CD14-positive monocyte (primary cell): ENCODE data around the gene PPP2R3B. TPM values are rescaled to one million over a fixed set of nuclear protein-coding genes. Genes with fewer than 3 reads are reported as not detected.
A peak's percentile ranks its signal among the peaks of the same experiment; 100 is the strongest.

ENCODE experiments used
- DNase-seq, 3 donors: peaks; one replicate each; pipeline ENCODE4 v3.0.0-alpha.2; 2011 to 2022
- H2AFZ ChIP-seq: 2 replicates; pipeline ENCODE4 v1.6.0; 2012; ENCODE audit warnings: mild to moderate bottlenecking, low read depth, low read length, inconsistent platforms; ENCODE audit not compliant: insufficient read depth, poor library complexity, severe bottlenecking
- H3K27ac ChIP-seq, 2 donors: 1 replicate in 1 of 2; 2 replicates in 1 of 2; pipeline ENCODE4 v1.5.1; 2012 to 2013; ENCODE audit warnings: low read length in 2 of 2, control low read depth in 1 of 2, inconsistent platforms in 1 of 2, low read depth in 1 of 2, mild to moderate bottlenecking in 1 of 2
- H3K27me3 ChIP-seq, 2 donors: one replicate each; pipeline versions ENCODE4 v1.6.0 to v1.6.1; 2011 to 2013; ENCODE audit warnings: low read length in 2 of 2; ENCODE audit not compliant: control insufficient read depth in 2 of 2, insufficient read depth in 2 of 2
- H3K36me3 ChIP-seq, 2 donors: replicated peaks in 1 of 2; 1 replicate in 1 of 2; 2 replicates in 1 of 2; pipeline versions ENCODE4 v1.5.1 to v1.6.1; 2012 to 2013; ENCODE audit warnings: low read length in 2 of 2, control low read depth in 1 of 2, inconsistent platforms in 1 of 2, mild to moderate bottlenecking in 1 of 2; ENCODE audit not compliant: insufficient read depth in 2 of 2, control insufficient read depth in 1 of 2
- H3K4me1 ChIP-seq, 2 donors: 1 replicate in 1 of 2; 2 replicates in 1 of 2; pipeline versions ENCODE4 v1.5.1 to v1.6.1; 2012 to 2013; ENCODE audit warnings: low read length in 2 of 2, control low read depth in 1 of 2, inconsistent platforms in 1 of 2, mild to moderate bottlenecking in 1 of 2, moderate library complexity in 1 of 2; ENCODE audit not compliant: insufficient read depth in 2 of 2, control insufficient read depth in 1 of 2
- H3K4me2 ChIP-seq: replicated peaks from 2 replicates; pipeline ENCODE3; 2012; ENCODE audit warnings: low read length, moderate library complexity, mild to moderate bottlenecking; ENCODE audit not compliant: poor library complexity, severe bottlenecking; ENCODE audit errors: extremely low read depth
- H3K4me3 ChIP-seq, 3 experiments: fragments of 200-600 bp in 1 of 3; sonication (generic) in 1 of 3; replicated peaks in 1 of 3; 1 replicate in 2 of 3; 2 replicates in 1 of 3; pipeline ENCODE4 v1.5.1; 2011 to 2013; ENCODE audit warnings: low read length in 3 of 3, mild to moderate bottlenecking in 3 of 3, control low read depth in 2 of 3, low read depth in 2 of 3, inconsistent platforms in 1 of 3, moderate library complexity in 1 of 3
- H3K79me2 ChIP-seq: 2 replicates; pipeline ENCODE4 v1.6.0; 2012; ENCODE audit warnings: mild to moderate bottlenecking, control low read depth, inconsistent platforms, low read length, moderate library complexity; ENCODE audit not compliant: insufficient read depth
- H3K9ac ChIP-seq: 2 replicates; pipeline ENCODE4 v1.6.0; 2017; ENCODE audit warnings: low read length, mild to moderate bottlenecking; ENCODE audit not compliant: insufficient read depth, poor library complexity, severe bottlenecking
- H3K9me3 ChIP-seq, 2 donors: replicated peaks in 1 of 2; 1 replicate in 1 of 2; 2 replicates in 1 of 2; pipeline versions ENCODE4 v1.5.1 to v1.6.1; 2012 to 2013; ENCODE audit warnings: low read length in 2 of 2, control low read depth in 1 of 2; ENCODE audit not compliant: control insufficient read depth in 1 of 2, insufficient read depth in 1 of 2
- H4K20me1 ChIP-seq: 2 replicates; pipeline ENCODE4 v1.6.0; 2012; ENCODE audit warnings: mild to moderate bottlenecking, low read length, control low read depth, moderate library complexity; ENCODE audit not compliant: insufficient read depth
- H3K27ac Mint-ChIP-seq, 7 donors: one replicate each; pipeline ENCODE4 v1.8.0; 2020; ENCODE audit warnings: mild to moderate bottlenecking in 7 of 7, mixed read lengths in 7 of 7, moderate library complexity in 6 of 7, inconsistent platforms in 2 of 7
- H3K27me3 Mint-ChIP-seq, 3 donors: one replicate each; pipeline ENCODE4 v1.8.0; 2021 to 2022; ENCODE audit warnings: low read depth in 3 of 3, mild to moderate bottlenecking in 3 of 3, mixed read lengths in 3 of 3, moderate library complexity in 3 of 3, inconsistent platforms in 1 of 3
- H3K36me3 Mint-ChIP-seq, 2 donors: one replicate each; pipeline ENCODE4 v1.8.0; 2020; ENCODE audit warnings: mixed read lengths in 2 of 2, inconsistent platforms in 1 of 2, mild to moderate bottlenecking in 1 of 2
- H3K4me1 Mint-ChIP-seq: one replicate; pipeline ENCODE4 v1.8.0; 2020; ENCODE audit warnings: mild to moderate bottlenecking, mixed read lengths
- H3K4me3 Mint-ChIP-seq, 2 donors: one replicate each; pipeline ENCODE4 v1.8.0; 2020; ENCODE audit warnings: mild to moderate bottlenecking in 2 of 2, mixed read lengths in 2 of 2, moderate library complexity in 1 of 2
- H3K9me3 Mint-ChIP-seq, 7 donors: one replicate each; pipeline ENCODE4 v1.8.0; 2020 to 2022; ENCODE audit warnings: mixed read lengths in 7 of 7, mild to moderate bottlenecking in 6 of 7, moderate library complexity in 6 of 7, inconsistent platforms in 2 of 7
- CTCF ChIP-seq: fragments of 200-600 bp; IDR thresholded peaks from one replicate; pipeline ENCODE4 v1.8.0; 2022; ENCODE audit warnings: antibody characterized with exemption, mild to moderate bottlenecking
- WGBS: methylation state at CpG from one replicate; pipeline ENCODE4 v1.1.5; 2013; ENCODE audit warnings: missing lambda C conversion rate; ENCODE audit not compliant: insufficient coverage; 5-methylcytosine and 5-hydroxymethylcytosine counted together
- intact Hi-C, 2 donors: fragments of 100-400 bp; cut with micrococcal nuclease; formaldehyde crosslinking; loops; one replicate each; pipeline versions ENCODE4 v1.15.0 to v1.15.1; 2023
- polyA plus RNA-seq, 3 donors: library from polyadenylated mRNA; depleted of rRNA in 1 of 3; unstranded in 2 of 3; stranded (reverse) in 1 of 3; fragments of 300-500 nt in 2 of 3; fragments of >200 nt in 1 of 3; fragmentation: Illumina TruSeq in 2 of 3; gene quantifications; 1 replicate in 2 of 3; 2 replicates in 1 of 3; pipeline ENCODE4 v1.2.3, GENCODE V29; 2012 to 2021

PPP2R3B gene
- polyA plus RNA-seq, 3 donors = 2.1 to 9.0 (median 2.3) TPM

GRCh38 chrX:329291-329910, 57.3 kb downstream of the PPP2R3B start:
- no peak overlapping the region for H3K9ac ChIP-seq
- no peaks in the 10 kb centered on the region for H3K36me3 ChIP-seq
- TF ChIP-seq CTCF = no peak
- H3K79me2 ChIP-seq = no peaks in the 10 kb centered on the region
- Mint-ChIP-seq H3K4me1 (peaks cover 9% of the 10 kb centered on the region), H3K36me3 (peaks cover 2 to 12% of the 10 kb centered on the region in 2 donors), H3K4me3 (no peak overlapping the region), H3K9me3 (peaks cover 0 to 7% (median 0%) of the 10 kb centered on the region in 7 donors), H3K27me3 (peaks cover 15 to 49% (median 28%) of the 10 kb centered on the region in 3 donors), H3K27ac (no peak overlapping the region)
- H2AFZ ChIP-seq = no peak overlapping the region
- peaks cover 0 to 2% of the 10 kb centered on the region in 2 donors for H3K9me3 ChIP-seq
- no peak overlapping the region for H3K4me3 ChIP-seq
- H3K27ac ChIP-seq = no peak overlapping the region
- no peaks in the 10 kb centered on the region for H4K20me1 ChIP-seq
- no peak overlapping the region for H3K4me2 ChIP-seq
- no peaks in the 10 kb centered on the region for H3K4me1 ChIP-seq
- DNase-seq = no peak
- 87% methylated on average over 15 of the region's 23 CpGs for WGBS
- H3K27me3 ChIP-seq = peaks cover 0 to 21% of the 10 kb centered on the region in 2 donors
- intact Hi-C loops = no loop called here

GRCh38 chrX:327660-328126, 59.0 kb downstream of the PPP2R3B start:
- Histone ChIP-seq H3K4me2 (no peak overlapping the region), H4K20me1 (no peaks in the 10 kb centered on the region), H3K27ac (no peak overlapping the region), H3K27me3 (peaks cover 0 to 33% of the 10 kb centered on the region in 2 donors), H2AFZ (no peak overlapping the region), H3K79me2 (no peaks in the 10 kb centered on the region), H3K36me3 (no peaks in the 10 kb centered on the region), H3K9ac (no peak overlapping the region), H3K9me3 (no peaks in the 10 kb centered on the region), H3K4me1 (peaks cover 0 to 7% of the 10 kb centered on the region in 2 donors), H3K4me3 (no peak overlapping the region)
- Mint-ChIP-seq H3K4me3 (no peak overlapping the region), H3K27me3 (peaks cover 25 to 65% (median 43%) of the 10 kb centered on the region in 3 donors), H3K9me3 (peaks cover 0 to 4% (median 2%) of the 10 kb centered on the region in 7 donors), H3K4me1 (peaks cover 22% of the 10 kb centered on the region), H3K36me3 (peaks cover 0 to under 1% of the 10 kb centered on the region in 2 donors), H3K27ac (peak overlapping the region in 1 of 7 donors; percentile 18)
- DNase-seq = no peak
- TF ChIP-seq CTCF = no peak
- intact Hi-C loops = no loop called here
- WGBS = 94% methylated on average over 28 of the region's 33 CpGs
